Uterus (tissue), 2 donors: Measurements from ENCODE around the gene FAM120A.

Experiments
- POLR2A ChIP-seq, 2 donors: fragments of 450-650 bp; IDR thresholded peaks; one replicate each; pipeline ENCODE4 v1.6.1; 2016; ENCODE audit warnings: antibody characterized with exemption in 2 of 2, mild to moderate bottlenecking in 1 of 2, moderate library complexity in 1 of 2
- TF ChIP-seq, protein P1 (sequence below), 4 experiments: fragments of 200-600 bp in 2 of 4; fragments of 450-650 bp in 2 of 4; sonication (generic) in 2 of 4; IDR thresholded peaks; one replicate each; pipeline ENCODE4 v1.5.1; 2016 to 2019; ENCODE audit warnings: antibody characterized with exemption in 4 of 4, mild to moderate bottlenecking in 2 of 4, moderate library complexity in 1 of 4

DNA sequence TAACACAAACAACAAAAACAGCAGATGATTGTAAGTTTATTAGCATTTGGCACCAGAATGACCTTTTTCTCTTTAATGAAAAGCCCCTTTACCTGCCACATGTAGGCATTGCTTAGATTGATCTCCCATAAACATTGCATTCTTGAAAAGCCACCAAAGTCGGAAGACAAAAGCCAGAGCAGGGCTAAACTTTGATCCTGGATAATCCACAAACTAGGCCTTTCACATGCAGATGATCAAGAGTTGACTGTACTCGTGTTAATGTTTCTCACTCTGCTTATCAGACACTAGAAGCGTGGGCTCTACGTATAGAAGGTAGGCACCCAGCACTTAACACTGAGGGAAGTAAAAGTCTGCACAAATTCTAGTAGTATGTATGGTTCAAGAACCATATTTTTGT lies 103.9 kb downstream of the FAM120A start:
- TF ChIP-seq, protein P1, sequence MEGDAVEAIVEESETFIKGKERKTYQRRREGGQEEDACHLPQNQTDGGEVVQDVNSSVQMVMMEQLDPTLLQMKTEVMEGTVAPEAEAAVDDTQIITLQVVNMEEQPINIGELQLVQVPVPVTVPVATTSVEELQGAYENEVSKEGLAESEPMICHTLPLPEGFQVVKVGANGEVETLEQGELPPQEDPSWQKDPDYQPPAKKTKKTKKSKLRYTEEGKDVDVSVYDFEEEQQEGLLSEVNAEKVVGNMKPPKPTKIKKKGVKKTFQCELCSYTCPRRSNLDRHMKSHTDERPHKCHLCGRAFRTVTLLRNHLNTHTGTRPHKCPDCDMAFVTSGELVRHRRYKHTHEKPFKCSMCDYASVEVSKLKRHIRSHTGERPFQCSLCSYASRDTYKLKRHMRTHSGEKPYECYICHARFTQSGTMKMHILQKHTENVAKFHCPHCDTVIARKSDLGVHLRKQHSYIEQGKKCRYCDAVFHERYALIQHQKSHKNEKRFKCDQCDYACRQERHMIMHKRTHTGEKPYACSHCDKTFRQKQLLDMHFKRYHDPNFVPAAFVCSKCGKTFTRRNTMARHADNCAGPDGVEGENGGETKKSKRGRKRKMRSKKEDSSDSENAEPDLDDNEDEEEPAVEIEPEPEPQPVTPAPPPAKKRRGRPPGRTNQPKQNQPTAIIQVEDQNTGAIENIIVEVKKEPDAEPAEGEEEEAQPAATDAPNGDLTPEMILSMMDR (IDR thresholded peaks at IDR 0.05), result no peak
- no peak for TF ChIP-seq POLR2A (IDR thresholded peaks at IDR 0.05)
